Trophoblast cell (in vitro differentiated cells and primary cell): Measurements from ENCODE around the gene PSORS1C1.

Source experiments
- DNase-seq, 2 donors: peaks; one replicate each; pipeline ENCODE4 v3.0.0-alpha.2; 2016
- H2AFZ ChIP-seq: 2 replicates; pipeline ENCODE4 v1.6.1; 2013; ENCODE audit warnings: low read length, moderate library complexity, mild to moderate bottlenecking; ENCODE audit not compliant: insufficient read depth, poor library complexity
- H2AK5ac ChIP-seq: 2 replicates; pipeline ENCODE4 v1.6.1; 2013; ENCODE audit warnings: mild to moderate bottlenecking, low read length
- H2BK120ac ChIP-seq: 2 replicates; pipeline ENCODE4 v1.6.1; 2013; ENCODE audit warnings: low read length, mild to moderate bottlenecking, moderate library complexity; ENCODE audit not compliant: insufficient read depth, poor library complexity
- H2BK12ac ChIP-seq: 2 replicates; pipeline ENCODE4 v1.6.1; 2013; ENCODE audit warnings: mild to moderate bottlenecking, low read length, moderate library complexity
- H2BK5ac ChIP-seq: 2 replicates; pipeline ENCODE4 v1.6.1; 2013; ENCODE audit warnings: low read length, low read depth, moderate library complexity, mild to moderate bottlenecking; ENCODE audit not compliant: poor library complexity
- H3K14ac ChIP-seq: 2 replicates; pipeline ENCODE4 v1.6.1; 2013; ENCODE audit warnings: mild to moderate bottlenecking, low read length
- H3K18ac ChIP-seq: 2 replicates; pipeline ENCODE4 v1.6.1; 2013; ENCODE audit warnings: mild to moderate bottlenecking, low read length
- H3K23ac ChIP-seq: 2 replicates; pipeline ENCODE4 v1.6.1; 2013; ENCODE audit warnings: low read length
- H3K27ac ChIP-seq: 2 replicates; pipeline ENCODE4 v1.5.1; 2013; ENCODE audit warnings: low read depth, mild to moderate bottlenecking, inconsistent platforms, low read length, moderate library complexity
- H3K27me3 ChIP-seq: 2 replicates; pipeline ENCODE4 v1.6.1; 2013; ENCODE audit warnings: inconsistent platforms, mild to moderate bottlenecking, low read length, moderate library complexity; ENCODE audit not compliant: insufficient read depth
- H3K36me3 ChIP-seq, 2 experiments: 1 replicate in 1 of 2; 2 replicates in 1 of 2; pipeline ENCODE4 v1.6.1; 2013; ENCODE audit warnings: low read length in 2 of 2, mild to moderate bottlenecking in 2 of 2, moderate library complexity in 1 of 2; ENCODE audit not compliant: insufficient read depth in 2 of 2, control insufficient read depth in 1 of 2
- H3K4ac ChIP-seq: 2 replicates; pipeline ENCODE4 v1.6.1; 2013; ENCODE audit warnings: low read depth, mild to moderate bottlenecking, low read length, moderate library complexity
- H3K4me1 ChIP-seq, 2 experiments: 1 replicate in 1 of 2; 2 replicates in 1 of 2; pipeline ENCODE4 v1.6.1; 2013; ENCODE audit warnings: low read length in 2 of 2, mild to moderate bottlenecking in 2 of 2, moderate library complexity in 1 of 2; ENCODE audit not compliant: insufficient read depth in 2 of 2, control insufficient read depth in 1 of 2
- H3K4me2 ChIP-seq: 2 replicates; pipeline ENCODE4 v1.6.1; 2013; ENCODE audit warnings: inconsistent platforms, mild to moderate bottlenecking, low read length, moderate library complexity
- H3K4me3 ChIP-seq: 2 replicates; pipeline ENCODE4 v1.5.1; 2013; ENCODE audit warnings: mild to moderate bottlenecking, low read depth, low read length, inconsistent platforms
- H3K79me1 ChIP-seq: one replicate; pipeline ENCODE4 v1.6.1; 2013; ENCODE audit warnings: low read length
- H3K79me2 ChIP-seq: 2 replicates; pipeline ENCODE4 v1.6.1; 2013; ENCODE audit warnings: low read length, mild to moderate bottlenecking; ENCODE audit not compliant: control insufficient read depth, insufficient read depth, poor library complexity
- H3K9ac ChIP-seq: 2 replicates; pipeline ENCODE4 v1.6.1; 2013; ENCODE audit warnings: mild to moderate bottlenecking, low read length
- H3K9me3 ChIP-seq: 2 replicates; pipeline ENCODE4 v1.6.1; 2013; ENCODE audit warnings: low read depth, mild to moderate bottlenecking, control low read depth, inconsistent platforms, low read length; ENCODE audit not compliant: insufficient read depth
- H4K12ac ChIP-seq: 2 replicates; pipeline ENCODE4 v1.6.1; 2013; ENCODE audit warnings: low read depth, mild to moderate bottlenecking, low read length, moderate library complexity
- H4K8ac ChIP-seq: 2 replicates; pipeline ENCODE4 v1.6.1; 2013; ENCODE audit warnings: low read depth, mild to moderate bottlenecking, low read length, moderate library complexity
- H4K91ac ChIP-seq: one replicate; pipeline ENCODE4 v1.6.1; 2013; ENCODE audit warnings: low read depth, mild to moderate bottlenecking, low read length, moderate library complexity
- WGBS: extraction: QIAGEN DNeasy Blood & Tissue Kit; methylation state at CpG from one replicate; pipeline ENCODE4 v1.1.7; 2013; ENCODE audit warnings: missing lambda C conversion rate; ENCODE audit not compliant: insufficient read length, insufficient coverage; ENCODE audit errors: extremely low coverage; 5-methylcytosine and 5-hydroxymethylcytosine counted together

PSORS1C1 gene

GRCh38 chr6:31086788-31087440, 27.7 kb upstream of the PSORS1C1 start:
- H3K18ac ChIP-seq, result no peak overlapping the region
- H3K23ac ChIP-seq, result no peak overlapping the region
- H3K79me1 ChIP-seq, result peaks cover 3% of the 10 kb centered on the region
- no peak overlapping the region for H3K4ac ChIP-seq
- no peak overlapping the region for H4K12ac ChIP-seq
- H3K14ac ChIP-seq, result no peak overlapping the region
- no peak overlapping the region for H4K91ac ChIP-seq
- DNase-seq, result peak; percentile 51 to 87
- H3K27ac ChIP-seq, result peak overlapping the region; percentile 30
- no peak overlapping the region for H2BK5ac ChIP-seq
- no peak overlapping the region for H2BK12ac ChIP-seq
- H3K79me2 ChIP-seq, result no peaks in the 10 kb centered on the region
- H3K9me3 ChIP-seq, result no peaks in the 10 kb centered on the region
- peak overlapping the region; percentile 26 for H3K4me2 ChIP-seq
- H3K36me3 ChIP-seq, result no peaks in the 10 kb centered on the region
- no peak overlapping the region for H2AK5ac ChIP-seq
- peaks cover 3 to 7% of the 10 kb centered on the region in 2 experiments for H3K4me1 ChIP-seq
- no peak overlapping the region for H2BK120ac ChIP-seq
- H3K27me3 ChIP-seq, result no peaks in the 10 kb centered on the region
- H3K9ac ChIP-seq, result no peak overlapping the region
- H4K8ac ChIP-seq, result no peak overlapping the region
- no CpG with 5 or more reads among the region's 7 CpGs for WGBS
- H3K4me3 ChIP-seq, result no peak overlapping the region
- no peak overlapping the region for H2AFZ ChIP-seq

GRCh38 chr6:31087494-31088089, 27.0 kb upstream of the PSORS1C1 start:
- peak; percentile 89 to 97 for DNase-seq
- Histone ChIP-seq H3K79me2 (no peaks in the 10 kb centered on the region), H2BK5ac (no peak overlapping the region), H2AFZ (no peak overlapping the region), H3K4ac (no peak overlapping the region), H3K4me2 (no peak overlapping the region), H3K27ac (no peak overlapping the region), H3K9ac (no peak overlapping the region), H3K4me3 (no peak overlapping the region), H2AK5ac (no peak overlapping the region), H3K14ac (no peak overlapping the region), H3K9me3 (no peaks in the 10 kb centered on the region), H2BK120ac (no peak overlapping the region), H3K4me1 (peaks cover 3 to 7% of the 10 kb centered on the region in 2 experiments), H2BK12ac (no peak overlapping the region), H3K27me3 (no peaks in the 10 kb centered on the region), H3K79me1 (peaks cover 3% of the 10 kb centered on the region), H3K36me3 (no peaks in the 10 kb centered on the region), H4K12ac (no peak overlapping the region), H4K91ac (no peak overlapping the region), H4K8ac (no peak overlapping the region), H3K23ac (no peak overlapping the region), H3K18ac (no peak overlapping the region)
- no CpG with 5 or more reads among the region's 14 CpGs for WGBS

- H2AK5ac ChIP-seq, result no peak overlapping the region
- H3K79me2 ChIP-seq, result no peaks in the 10 kb centered on the region
- no peak for DNase-seq
- H3K27me3 ChIP-seq, result no peaks in the 10 kb centered on the region
- H3K9ac ChIP-seq, result no peak overlapping the region
- no peak overlapping the region for H4K8ac ChIP-seq
- H3K4me2 ChIP-seq, result no peak overlapping the region
- no peak overlapping the region for H3K4me3 ChIP-seq
- no peak overlapping the region for H4K12ac ChIP-seq
- peaks cover 3% of the 10 kb centered on the region for H3K79me1 ChIP-seq
- H2AFZ ChIP-seq, result no peak overlapping the region
- no peak overlapping the region for H3K14ac ChIP-seq
- no peak overlapping the region for H2BK12ac ChIP-seq
- no peak overlapping the region for H3K23ac ChIP-seq
- peaks cover 3 to 7% of the 10 kb centered on the region in 2 experiments for H3K4me1 ChIP-seq
- no peak overlapping the region for H2BK120ac ChIP-seq
- no peaks in the 10 kb centered on the region for H3K9me3 ChIP-seq
- H2BK5ac ChIP-seq, result no peak overlapping the region
- no peak overlapping the region for H3K4ac ChIP-seq
- H3K18ac ChIP-seq, result no peak overlapping the region
- no CpG with 5 or more reads among the region's 3 CpGs for whole genome bisulfite sequencing
- no peak overlapping the region for H4K91ac ChIP-seq
- no peak overlapping the region for H3K27ac ChIP-seq
- no peaks in the 10 kb centered on the region for H3K36me3 ChIP-seq
Observed at GRCh38 chr6:31090275-31090972, 24.2 kb upstream of the PSORS1C1 start.

- Histone ChIP-seq H3K18ac (no peak overlapping the region), H3K9ac (no peak overlapping the region), H4K12ac (no peak overlapping the region), H2BK12ac (no peak overlapping the region), H3K4me2 (no peak overlapping the region), H3K4me3 (no peak overlapping the region), H3K9me3 (no peaks in the 10 kb centered on the region), H2AK5ac (no peak overlapping the region), H3K23ac (no peak overlapping the region), H2AFZ (no peak overlapping the region), H3K27ac (no peak overlapping the region), H2BK120ac (no peak overlapping the region), H3K27me3 (no peaks in the 10 kb centered on the region), H4K8ac (no peak overlapping the region), H3K79me1 (peaks cover 3% of the 10 kb centered on the region), H3K4me1 (peaks cover 3 to 7% of the 10 kb centered on the region in 2 experiments), H3K14ac (no peak overlapping the region), H3K4ac (no peak overlapping the region), H2BK5ac (no peak overlapping the region), H3K79me2 (no peaks in the 10 kb centered on the region), H3K36me3 (no peaks in the 10 kb centered on the region), H4K91ac (no peak overlapping the region)
- no CpG with 5 or more reads among the region's 6 CpGs for WGBS
- DNase-seq, result no peak
Observed at GRCh38 chr6:31090973-31091364, 23.6 kb upstream of the PSORS1C1 start.
